Measurements from ENCODE around the gene UBE2I. TPM values are rescaled to one million over a fixed set of nuclear protein-coding genes. Genes with fewer than 3 reads are reported as not detected.

UBE2I gene
- total and polyA plus RNA-seq, 4 donors: 19.4 to 23.9 (median 22.5) TPM

DNA sequence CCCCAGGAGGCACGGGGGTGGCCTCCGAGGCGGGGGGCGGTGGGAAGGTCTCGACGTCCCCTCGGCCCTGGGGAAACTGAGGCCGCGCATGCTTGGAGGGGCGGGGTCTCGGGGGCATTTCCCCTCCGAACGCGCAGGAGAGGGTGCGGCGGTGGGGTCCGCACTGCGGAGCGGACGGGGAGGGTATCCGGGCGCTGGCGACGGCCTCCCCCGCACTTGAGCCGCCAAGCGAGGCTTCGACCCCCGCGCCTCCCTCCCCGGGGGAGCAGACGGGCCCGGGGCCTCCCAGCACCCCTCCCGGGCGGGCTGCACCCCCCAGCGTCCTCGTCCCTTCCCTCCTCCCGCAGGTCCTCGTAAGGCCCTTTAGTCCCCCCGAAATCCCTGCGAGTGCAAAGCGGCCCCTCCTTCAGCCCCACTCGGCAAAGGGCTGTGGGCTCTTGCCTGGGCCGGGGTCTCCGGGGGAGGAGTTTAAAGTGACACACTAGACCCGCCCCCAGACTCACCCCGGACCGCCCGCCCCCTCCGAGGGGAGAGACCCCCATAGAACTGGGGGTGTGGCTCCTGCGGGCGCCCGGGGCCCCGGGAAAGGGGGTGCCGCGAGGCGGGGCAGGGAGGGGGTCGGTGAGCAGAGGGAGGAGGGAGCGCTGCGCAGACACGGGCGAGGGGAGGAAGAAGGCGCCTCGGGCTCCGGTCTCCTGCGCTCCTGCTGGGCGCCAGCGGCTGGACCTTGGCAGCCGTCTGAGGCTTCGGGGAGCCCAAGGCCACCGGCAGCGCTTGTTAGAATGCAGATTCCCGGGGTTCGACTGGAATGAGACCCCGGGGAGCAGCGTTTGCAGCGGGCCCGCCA is 24.6 kb downstream of the UBE2I start:
- DNase-seq (ENCODE audit: low spot score): no peak
- Histone ChIP-seq H3K27ac (ENCODE audit: low read depth in 1 of 2, low read length in 2 of 2) (no peak overlapping the region), H3K27me3 (ENCODE audit: control insufficient read depth in 4 of 4, insufficient read depth in 4 of 4, low read length in 3 of 4) (peaks cover 0 to 2% (median 0%) of the 10 kb centered on the region in 4 donors), H3K9ac (ENCODE audit: low read depth in 1 of 2, low read length in 2 of 2) (no peak overlapping the region), H3K9me3 (ENCODE audit: control insufficient read depth in 4 of 4, low read length in 3 of 4) (peaks cover 0 to 3% (median 0%) of the 10 kb centered on the region in 4 donors), H3K36me3 (ENCODE audit: control insufficient read depth in 4 of 4, insufficient read depth in 3 of 4, low read depth in 1 of 4, low read length in 3 of 4) (no peaks in the 10 kb centered on the region), H3K4me3 (ENCODE audit: low read depth in 1 of 3, low read length in 3 of 3) (peak overlapping the region in 1 of 3 donors; percentile 49), H3K4me1 (ENCODE audit: control insufficient read depth in 4 of 4, insufficient read depth in 4 of 4, low read length in 3 of 4) (peaks cover 6 to 15% (median 12%) of the 10 kb centered on the region in 4 donors)
- WGBS: 4% methylated on average over 78 of the region's 78 CpGs
- TF ChIP-seq NR2F2 (IDR thresholded peaks at IDR 0.05): no peak
- no peak for TF ChIP-seq ATF3 (IDR thresholded peaks at IDR 0.05)
- TF ChIP-seq JUND (IDR thresholded peaks at IDR 0.05): no peak
- TF ChIP-seq SP1 (IDR thresholded peaks at IDR 0.05): no peak
- TF ChIP-seq EGR1 (IDR thresholded peaks at IDR 0.05; ENCODE audit: low read depth in 2 of 2): no peak
- TF ChIP-seq HNF4A (conservative IDR thresholded peaks at IDR 0.05): no peak
- no peak for TF ChIP-seq FOXA2 (IDR thresholded peaks at IDR 0.05)
- TF ChIP-seq RXRA (IDR thresholded peaks at IDR 0.05): no peak
- no peak for TF ChIP-seq TAF1 (conservative IDR thresholded peaks at IDR 0.05)
- TF ChIP-seq, protein P1, sequence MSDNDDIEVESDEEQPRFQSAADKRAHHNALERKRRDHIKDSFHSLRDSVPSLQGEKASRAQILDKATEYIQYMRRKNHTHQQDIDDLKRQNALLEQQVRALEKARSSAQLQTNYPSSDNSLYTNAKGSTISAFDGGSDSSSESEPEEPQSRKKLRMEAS (IDR thresholded peaks at IDR 0.05): no peak
- TF ChIP-seq FOXA1 (IDR thresholded peaks at IDR 0.05): no peak
- no peak for TF ChIP-seq RAD21 (IDR thresholded peaks at IDR 0.05)
- TF ChIP-seq, protein P2, sequence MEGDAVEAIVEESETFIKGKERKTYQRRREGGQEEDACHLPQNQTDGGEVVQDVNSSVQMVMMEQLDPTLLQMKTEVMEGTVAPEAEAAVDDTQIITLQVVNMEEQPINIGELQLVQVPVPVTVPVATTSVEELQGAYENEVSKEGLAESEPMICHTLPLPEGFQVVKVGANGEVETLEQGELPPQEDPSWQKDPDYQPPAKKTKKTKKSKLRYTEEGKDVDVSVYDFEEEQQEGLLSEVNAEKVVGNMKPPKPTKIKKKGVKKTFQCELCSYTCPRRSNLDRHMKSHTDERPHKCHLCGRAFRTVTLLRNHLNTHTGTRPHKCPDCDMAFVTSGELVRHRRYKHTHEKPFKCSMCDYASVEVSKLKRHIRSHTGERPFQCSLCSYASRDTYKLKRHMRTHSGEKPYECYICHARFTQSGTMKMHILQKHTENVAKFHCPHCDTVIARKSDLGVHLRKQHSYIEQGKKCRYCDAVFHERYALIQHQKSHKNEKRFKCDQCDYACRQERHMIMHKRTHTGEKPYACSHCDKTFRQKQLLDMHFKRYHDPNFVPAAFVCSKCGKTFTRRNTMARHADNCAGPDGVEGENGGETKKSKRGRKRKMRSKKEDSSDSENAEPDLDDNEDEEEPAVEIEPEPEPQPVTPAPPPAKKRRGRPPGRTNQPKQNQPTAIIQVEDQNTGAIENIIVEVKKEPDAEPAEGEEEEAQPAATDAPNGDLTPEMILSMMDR (IDR thresholded peaks at IDR 0.05; ENCODE audit: low read depth, low read length, missing input control): no peak

GRCh38 chr16:1334739-1335138 is 25.3 kb downstream of the UBE2I start:
- 44% methylated on average over 9 of the region's 9 CpGs for WGBS
- H3K36me3 ChIP-seq (ENCODE audit: control insufficient read depth in 4 of 4, insufficient read depth in 3 of 4, low read depth in 1 of 4, low read length in 3 of 4): no peaks in the 10 kb centered on the region
- DNase-seq (ENCODE audit: low spot score): no peak

More at GRCh38 chr16:1334739-1335138, 25.3 kb downstream of the UBE2I start:
- TF ChIP-seq YY1 (IDR thresholded peaks at IDR 0.05) (no peak), TAF1 (conservative IDR thresholded peaks at IDR 0.05) (no peak), GABPA (IDR thresholded peaks at IDR 0.05 in 1 of 2, conservative IDR thresholded peaks at IDR 0.05 in 1 of 2) (no peak), RAD21 (IDR thresholded peaks at IDR 0.05) (no peak), SP1 (IDR thresholded peaks at IDR 0.05) (no peak), FOXA1 (IDR thresholded peaks at IDR 0.05) (no peak), HNF4G (IDR thresholded peaks at IDR 0.05) (no peak), ATF3 (IDR thresholded peaks at IDR 0.05) (no peak)
- TF ChIP-seq, protein P2 (IDR thresholded peaks at IDR 0.05; ENCODE audit: low read depth, low read length, missing input control): no peak
- Histone ChIP-seq H3K4me3 (ENCODE audit: low read depth in 1 of 3, low read length in 3 of 3) (no peak overlapping the region), H3K27ac (ENCODE audit: low read depth in 1 of 2, low read length in 2 of 2) (no peak overlapping the region), H3K27me3 (ENCODE audit: control insufficient read depth in 4 of 4, insufficient read depth in 4 of 4, low read length in 3 of 4) (peaks cover 0 to 2% (median 0%) of the 10 kb centered on the region in 4 donors), H3K9ac (ENCODE audit: low read depth in 1 of 2, low read length in 2 of 2) (no peak overlapping the region), H3K4me1 (ENCODE audit: control insufficient read depth in 4 of 4, insufficient read depth in 4 of 4, low read length in 3 of 4) (peaks cover 6 to 15% (median 12%) of the 10 kb centered on the region in 4 donors), H3K9me3 (ENCODE audit: control insufficient read depth in 4 of 4, low read length in 3 of 4) (peaks cover 0 to 3% (median 0%) of the 10 kb centered on the region in 4 donors)
